ENCODE results near the gene TMEM151A. TPM values are rescaled to one million over a fixed set of nuclear protein-coding genes. Genes with fewer than 3 reads are reported as not detected.
A peak's percentile ranks its signal among the peaks of the same experiment; 100 is the strongest.

Gene TMEM151A
- total and polyA plus RNA-seq, 8 donors = 0.46 to 19.6 (median 2.8) TPM; not detected in 2

DNA sequence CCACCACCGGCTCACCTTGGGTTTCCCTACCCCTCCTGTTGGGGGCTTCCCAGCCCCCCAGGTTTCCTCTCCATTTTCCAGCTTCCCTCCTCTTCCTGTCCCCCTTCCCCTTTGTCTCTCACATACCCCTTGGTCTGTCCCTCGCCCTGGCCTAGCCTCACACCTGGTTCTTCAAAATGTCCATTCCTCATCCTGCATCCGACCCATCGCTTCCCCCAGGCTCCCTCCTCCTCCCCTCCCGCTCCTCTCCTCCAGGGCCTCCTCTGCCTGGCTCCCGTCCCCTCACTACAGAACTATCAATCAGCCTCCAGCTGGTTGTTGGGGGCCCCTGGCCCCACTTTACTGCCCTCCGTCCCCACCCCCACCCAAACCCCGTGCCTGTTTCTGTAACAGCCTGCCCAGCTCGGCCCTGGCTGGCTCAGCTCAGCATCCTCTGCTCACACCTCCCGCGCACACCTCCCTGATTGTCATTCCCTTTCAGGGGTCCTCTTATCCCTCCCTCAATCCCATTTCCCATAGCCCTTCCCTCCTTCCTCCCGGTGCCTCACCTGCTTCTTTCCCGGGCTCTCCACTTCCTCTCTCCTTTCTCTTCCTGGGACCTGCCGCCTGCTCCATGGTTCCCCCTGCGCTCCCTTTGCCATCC, 12.5 kb upstream of the TMEM151A start:
- peaks cover 24 to 32% (median 31%) of the 10 kb centered on the region in 4 donors for H3K4me1 ChIP-seq
- intact Hi-C loops (cut with DNase I; ENCODE audit: low total_unique reads) = no loop called here
- no peaks in the 10 kb centered on the region for H3K9me3 ChIP-seq
- peaks cover 18 to 39% (median 36%) of the 10 kb centered on the region in 4 donors for H3K36me3 ChIP-seq
- H3K27me3 ChIP-seq = peaks cover 0 to 12% (median 0%) of the 10 kb centered on the region in 3 donors
- WGBS, 5 donors = 74 to 80% (median 76%) methylated on average over 15 of the region's 15 CpGs
- TF ChIP-seq POLR2A (IDR thresholded peaks at IDR 0.05) (no peak), POLR2AphosphoS5 (IDR thresholded peaks at IDR 0.05) (no peak)
- DNase-seq = no peak
- H3K4me3 ChIP-seq = no peak overlapping the region
- H3K27ac ChIP-seq = no peak overlapping the region

- peaks cover 24 to 36% (median 31%) of the 10 kb centered on the region in 4 donors for H3K4me1 ChIP-seq
- no peak overlapping the region for H3K27ac ChIP-seq
- H3K36me3 ChIP-seq = peaks cover 18 to 39% (median 36%) of the 10 kb centered on the region in 4 donors
- H3K27me3 ChIP-seq = peaks cover 0 to 12% (median 0%) of the 10 kb centered on the region in 3 donors
- peak in 1 of 2 donors; percentile 60 for DNase-seq
- 74 to 86% (median 76%) methylated on average over 2 to 14 of the region's 14 CpGs for WGBS, 5 donors
- H3K4me3 ChIP-seq = no peak overlapping the region
- no peaks in the 10 kb centered on the region for H3K9me3 ChIP-seq
- TF ChIP-seq POLR2A (IDR thresholded peaks at IDR 0.05) = no peak
- no peak for TF ChIP-seq POLR2AphosphoS5 (IDR thresholded peaks at IDR 0.05)
- TF ChIP-seq, protein P1, sequence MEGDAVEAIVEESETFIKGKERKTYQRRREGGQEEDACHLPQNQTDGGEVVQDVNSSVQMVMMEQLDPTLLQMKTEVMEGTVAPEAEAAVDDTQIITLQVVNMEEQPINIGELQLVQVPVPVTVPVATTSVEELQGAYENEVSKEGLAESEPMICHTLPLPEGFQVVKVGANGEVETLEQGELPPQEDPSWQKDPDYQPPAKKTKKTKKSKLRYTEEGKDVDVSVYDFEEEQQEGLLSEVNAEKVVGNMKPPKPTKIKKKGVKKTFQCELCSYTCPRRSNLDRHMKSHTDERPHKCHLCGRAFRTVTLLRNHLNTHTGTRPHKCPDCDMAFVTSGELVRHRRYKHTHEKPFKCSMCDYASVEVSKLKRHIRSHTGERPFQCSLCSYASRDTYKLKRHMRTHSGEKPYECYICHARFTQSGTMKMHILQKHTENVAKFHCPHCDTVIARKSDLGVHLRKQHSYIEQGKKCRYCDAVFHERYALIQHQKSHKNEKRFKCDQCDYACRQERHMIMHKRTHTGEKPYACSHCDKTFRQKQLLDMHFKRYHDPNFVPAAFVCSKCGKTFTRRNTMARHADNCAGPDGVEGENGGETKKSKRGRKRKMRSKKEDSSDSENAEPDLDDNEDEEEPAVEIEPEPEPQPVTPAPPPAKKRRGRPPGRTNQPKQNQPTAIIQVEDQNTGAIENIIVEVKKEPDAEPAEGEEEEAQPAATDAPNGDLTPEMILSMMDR (IDR thresholded peaks at IDR 0.05) = no peak
- no peak for TF ChIP-seq EP300 (IDR thresholded peaks at IDR 0.05)
- intact Hi-C loops (cut with DNase I; ENCODE audit: low total_unique reads) = no loop called here
Measured at GRCh38 chr11:66280428-66280827, 11.3 kb upstream of the TMEM151A start.

- intact Hi-C loops (cut with DNase I; ENCODE audit: low total_unique reads) = no loop called here
- 77 to 85% (median 81%) methylated on average over 6 of the region's 6 CpGs for WGBS, 5 donors
- Histone ChIP-seq H3K9me3 (no peaks in the 10 kb centered on the region), H3K27ac (no peak overlapping the region), H3K27me3 (peaks cover 0 to 12% (median 0%) of the 10 kb centered on the region in 3 donors), H3K36me3 (peaks cover 13 to 38% (median 34%) of the 10 kb centered on the region in 4 donors), H3K4me3 (no peak overlapping the region), H3K4me1 (peaks cover 24 to 42% (median 31%) of the 10 kb centered on the region in 4 donors)
- TF ChIP-seq POLR2AphosphoS5 (IDR thresholded peaks at IDR 0.05) (no peak), EP300 (IDR thresholded peaks at IDR 0.05) (no peak), POLR2A (IDR thresholded peaks at IDR 0.05) (no peak)
- TF ChIP-seq, protein P1 (IDR thresholded peaks at IDR 0.05) = no peak
- no peak for DNase-seq
Measured at GRCh38 chr11:66281001-66281400, 10.7 kb upstream of the TMEM151A start.

DNA sequence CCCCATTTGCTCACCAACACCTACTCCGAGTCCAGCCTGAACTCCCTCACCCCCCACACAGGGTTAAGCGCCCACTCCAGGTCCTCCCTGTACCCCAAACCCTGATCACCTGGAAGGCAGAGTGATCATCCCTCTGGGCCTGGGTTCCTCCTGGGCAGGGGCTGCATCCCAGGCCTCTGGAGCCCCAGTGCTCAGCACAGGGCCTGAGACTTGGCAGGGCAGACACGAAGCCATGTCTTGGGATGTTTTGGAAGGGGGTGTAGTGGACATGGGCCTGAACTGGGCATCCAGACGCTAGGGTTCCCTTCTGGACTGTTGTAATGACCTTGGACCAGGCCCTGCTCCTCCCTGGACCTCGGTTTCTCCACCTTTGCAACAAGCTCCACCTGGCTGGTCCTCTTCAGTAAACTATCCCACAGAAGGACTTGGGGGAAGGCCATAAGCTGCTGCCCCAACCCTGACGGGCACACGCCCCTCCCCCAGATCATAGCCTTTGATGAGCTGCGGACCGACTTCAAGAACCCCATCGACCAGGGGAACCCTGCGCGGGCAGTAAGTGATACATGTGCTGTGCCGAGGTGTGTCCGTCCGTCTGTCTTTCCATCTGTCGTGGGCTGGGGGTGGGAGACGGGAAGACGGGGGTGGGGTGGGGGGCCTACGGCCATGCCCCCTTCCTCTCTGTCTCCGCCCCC, 9.8 kb upstream of the TMEM151A start:
- DNase-seq = no peak
- Histone ChIP-seq H3K9me3 (no peaks in the 10 kb centered on the region), H3K4me1 (peaks cover 24 to 50% (median 34%) of the 10 kb centered on the region in 4 donors), H3K27me3 (peaks cover 0 to 12% (median 0%) of the 10 kb centered on the region in 3 donors), H3K4me3 (no peak overlapping the region), H3K27ac (no peak overlapping the region), H3K36me3 (peaks cover 10 to 31% (median 26%) of the 10 kb centered on the region in 4 donors)
- TF ChIP-seq POLR2AphosphoS5 (IDR thresholded peaks at IDR 0.05) (no peak), EP300 (IDR thresholded peaks at IDR 0.05) (no peak), POLR2A (IDR thresholded peaks at IDR 0.05) (no peak)
- TF ChIP-seq, protein P1 (IDR thresholded peaks at IDR 0.05) = no peak
- intact Hi-C loops (cut with DNase I; ENCODE audit: low total_unique reads) = no loop called here
- WGBS, 5 donors = 24 to 50% (median 26%) methylated on average over 5 to 20 of the region's 20 CpGs
